Activated CD4-positive, alpha-beta T cell treated with anti-CD3 and anti-CD28 coated beads, Interleukin-2, amount 50 U/mL, for 24 hours (primary cell): Measurements from ENCODE around the gene STARD10.

Experiments used
- DNase-seq, 2 donors: peaks; one replicate each; pipeline ENCODE4 v3.0.0-alpha.2; 2020; ENCODE audit warnings: low read depth in 1 of 2, low spot score in 1 of 2

Gene STARD10

DNA sequence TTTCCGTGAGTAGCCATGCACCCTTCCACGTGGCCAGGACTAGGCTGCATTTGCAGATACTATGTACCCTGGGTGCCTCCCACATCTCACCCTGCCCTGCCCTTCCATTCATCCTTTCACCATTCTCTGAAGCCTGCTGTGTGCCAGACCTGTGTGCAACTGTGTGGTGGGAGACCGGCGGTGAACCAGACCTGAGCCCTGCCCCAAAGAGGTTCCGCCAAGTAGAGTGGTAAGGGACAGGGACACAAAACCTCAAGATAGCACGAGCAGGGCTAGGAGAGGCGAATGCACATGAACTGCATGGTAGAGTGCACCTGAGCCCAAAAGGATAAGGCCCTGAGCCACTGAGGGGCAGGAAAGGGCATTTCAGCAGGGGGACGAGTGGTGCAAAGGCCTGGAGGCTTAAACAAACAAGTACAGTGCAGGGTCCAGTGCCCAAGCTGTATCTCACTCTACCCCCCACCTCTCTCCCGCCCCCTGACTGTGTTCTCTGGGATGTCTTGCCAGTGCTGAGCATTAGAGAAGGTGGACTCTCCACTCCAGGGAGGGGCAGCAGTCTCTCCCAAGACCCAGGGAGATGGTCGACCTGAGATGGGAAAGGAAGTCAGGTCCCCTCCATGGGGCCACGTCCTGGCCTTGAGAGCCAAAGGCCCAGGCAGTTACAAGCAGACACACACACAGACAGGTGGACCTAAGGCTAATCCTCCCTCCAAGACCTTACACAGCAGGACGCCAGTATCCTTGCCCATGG, 27.5 kb downstream of the STARD10 start:
- DNase-seq = no peak

DNA sequence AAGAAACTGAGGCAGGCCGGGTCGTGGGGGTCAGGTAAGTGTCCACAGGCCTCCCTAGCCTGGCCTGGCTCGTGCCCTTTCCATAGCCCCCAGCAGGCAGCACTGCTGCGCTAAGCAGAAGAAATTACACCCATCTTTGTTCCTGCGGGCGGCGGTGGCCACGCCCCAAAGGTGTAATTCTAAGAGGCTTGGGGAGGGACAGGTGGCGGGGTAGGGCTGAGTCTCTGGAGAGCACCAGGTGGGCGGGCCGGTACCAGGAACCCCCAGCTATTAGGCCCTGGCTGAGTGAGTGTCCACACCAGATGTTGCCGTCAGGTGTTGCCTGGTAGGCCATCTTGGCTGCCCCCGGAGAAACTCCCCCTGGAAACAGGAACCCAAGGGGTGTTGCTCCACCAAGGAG, 29.3 kb downstream of the STARD10 start:
- DNase-seq = no peak

- DNase-seq = no peak
Observed at GRCh38 chr11:72763823-72764222, 30.0 kb downstream of the STARD10 start.

DNA sequence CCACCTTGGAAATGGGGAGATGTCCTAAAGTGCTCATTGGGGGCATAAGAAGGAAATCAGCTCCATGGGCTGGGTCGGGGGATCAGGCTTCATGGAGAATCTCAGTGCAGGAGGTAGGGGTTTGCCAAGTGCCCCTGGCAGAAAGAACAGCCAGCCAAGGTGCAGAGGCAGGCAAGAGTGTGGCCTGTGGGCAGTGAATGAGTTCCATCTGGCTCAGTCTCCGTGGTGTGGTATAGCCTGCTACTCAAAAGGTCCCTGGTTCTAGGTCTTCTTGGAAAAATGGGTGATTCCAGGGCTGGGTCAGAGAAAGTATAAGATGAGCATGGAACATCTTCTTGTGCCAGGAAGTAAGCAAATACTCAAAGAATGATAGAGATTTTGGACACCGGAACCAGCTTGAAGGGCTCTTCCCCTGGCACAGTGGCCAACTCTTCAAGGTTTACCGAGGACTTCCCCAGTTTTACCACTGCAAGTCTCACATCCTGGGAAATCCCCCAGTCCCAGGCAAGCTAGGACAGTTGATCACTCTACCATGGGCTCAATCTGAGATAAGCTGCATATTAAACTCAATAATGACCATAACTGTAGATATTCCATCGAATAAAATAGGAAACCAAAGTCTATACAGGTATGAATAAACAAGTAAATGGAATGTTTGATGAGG, 31.1 kb downstream of the STARD10 start:
- DNase-seq = no peak

DNA sequence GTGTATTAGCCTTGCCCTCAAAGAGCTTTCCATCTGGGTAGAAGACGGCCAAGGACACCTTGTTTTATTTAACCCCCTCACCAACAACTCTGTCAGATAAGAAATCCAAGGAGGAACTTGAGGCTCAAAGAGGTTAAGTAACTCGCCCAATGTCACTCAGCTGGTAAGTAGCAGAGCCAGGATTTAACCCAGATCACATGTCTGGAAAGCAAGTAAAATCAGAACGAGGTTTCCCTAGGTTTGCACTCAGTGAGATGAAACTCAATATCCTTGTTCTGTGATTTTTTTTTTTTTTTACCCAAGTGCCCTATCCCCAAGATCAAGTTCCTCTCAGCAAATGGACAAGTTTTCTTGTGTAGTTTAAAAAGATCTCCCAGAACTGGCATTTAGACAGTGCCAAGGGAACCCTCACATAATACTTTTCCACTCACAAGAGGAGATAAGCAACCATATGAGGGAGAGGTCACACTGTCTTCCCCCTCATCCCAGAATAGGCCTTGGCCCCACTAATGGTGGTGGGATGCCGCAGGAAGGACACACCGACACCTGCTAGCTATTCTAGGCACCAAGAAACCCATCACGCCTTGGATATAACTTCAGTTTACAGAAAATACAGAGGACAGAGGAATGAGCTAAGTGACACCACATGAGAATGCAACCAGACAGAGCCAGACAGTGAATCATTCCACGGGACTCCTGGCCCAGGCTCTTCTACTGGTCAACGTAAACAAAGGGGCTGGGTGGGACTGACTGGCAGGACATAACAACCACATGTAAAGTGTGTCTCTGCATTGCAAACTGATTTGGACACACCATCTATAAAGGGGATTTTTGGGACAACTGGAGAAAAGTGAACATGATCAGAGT, 33.1 kb downstream of the STARD10 start:
- no peak for DNase-seq

- DNase-seq = no peak
Observed at GRCh38 chr11:72759468-72759985, 34.3 kb downstream of the STARD10 start.

- DNase-seq = no peak
Observed at GRCh38 chr11:72758690-72759389, 35.0 kb downstream of the STARD10 start.

DNA sequence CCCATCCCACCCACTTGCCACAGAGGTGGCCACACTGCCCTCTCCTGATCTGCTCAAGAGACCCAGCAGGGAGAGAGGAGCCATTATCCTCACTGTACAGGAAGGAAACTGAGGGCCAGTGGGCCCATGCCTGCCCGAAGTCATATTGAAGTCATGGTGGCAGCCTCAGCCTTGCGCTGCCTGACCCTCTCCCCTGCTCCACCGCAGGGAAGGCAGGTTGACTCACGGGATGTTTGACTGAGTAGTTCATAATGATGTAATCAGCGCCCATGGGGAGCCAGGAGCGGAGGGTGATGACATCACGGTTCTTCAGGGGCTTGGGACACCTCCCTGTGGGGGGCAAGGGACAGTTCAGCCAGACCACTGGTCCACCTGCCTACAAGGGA, 35.5 kb downstream of the STARD10 start:
- no peak for DNase-seq

DNA sequence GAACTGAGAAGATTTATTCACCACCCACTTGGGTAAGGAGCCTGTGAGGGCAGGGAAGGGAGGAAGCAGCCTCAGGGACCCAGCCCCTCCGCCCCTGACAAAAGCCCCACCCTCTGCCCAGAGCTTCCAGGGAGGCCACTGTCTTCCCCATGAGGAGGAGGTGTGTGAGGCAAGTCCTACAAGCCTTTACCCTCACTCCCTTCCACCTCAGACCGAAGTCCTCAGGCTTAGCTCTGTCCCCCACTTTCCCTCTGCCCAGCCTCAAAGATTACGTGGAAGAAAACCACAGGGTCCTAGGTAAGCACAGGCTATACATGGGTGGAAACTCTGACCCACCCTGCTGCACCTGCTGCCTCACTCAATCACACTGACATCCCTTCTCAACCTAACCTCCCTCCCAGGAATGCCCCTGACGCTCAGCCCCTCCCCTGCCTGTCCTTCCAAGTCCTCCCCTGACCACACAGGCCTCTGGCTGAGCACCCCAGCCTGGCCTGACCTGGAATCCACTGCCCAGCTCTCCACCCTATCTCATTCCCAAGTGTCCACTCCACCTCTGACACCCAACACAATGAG, 38.0 kb downstream of the STARD10 start:
- no peak for DNase-seq

DNA sequence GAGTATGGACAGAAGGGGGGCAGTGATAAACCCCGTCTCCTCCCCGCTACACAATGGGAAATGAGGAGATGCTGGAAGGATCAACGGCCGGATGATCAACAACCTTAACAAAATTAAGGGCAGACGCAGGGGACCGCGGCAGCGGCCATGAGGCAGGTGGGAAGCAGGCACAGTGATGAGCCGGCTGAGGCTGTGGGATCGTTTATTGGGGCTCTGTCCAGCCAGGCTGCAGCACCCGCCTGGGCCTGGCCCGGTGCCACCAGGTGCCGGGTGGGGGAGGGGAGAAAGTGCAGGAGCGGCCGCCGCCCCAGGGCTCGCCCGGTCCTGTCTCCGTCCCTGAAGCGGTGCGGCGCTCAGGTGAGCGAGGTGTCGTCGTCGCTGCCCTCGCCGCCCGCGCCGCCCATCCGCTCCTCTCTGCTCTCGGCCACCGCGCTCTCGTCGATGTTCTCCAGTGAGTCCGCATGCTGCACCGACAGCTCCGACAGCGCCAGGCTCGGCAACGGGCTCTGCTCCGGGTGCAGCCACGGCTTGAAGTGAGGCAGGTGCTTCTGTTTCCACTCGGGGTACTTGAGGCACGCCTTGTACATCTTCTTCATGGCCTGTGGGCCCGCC, 39.2 kb downstream of the STARD10 start:
- no peak for DNase-seq

- no peak for DNase-seq
Observed at GRCh38 chr11:72754149-72754543, 39.7 kb downstream of the STARD10 start.

DNA sequence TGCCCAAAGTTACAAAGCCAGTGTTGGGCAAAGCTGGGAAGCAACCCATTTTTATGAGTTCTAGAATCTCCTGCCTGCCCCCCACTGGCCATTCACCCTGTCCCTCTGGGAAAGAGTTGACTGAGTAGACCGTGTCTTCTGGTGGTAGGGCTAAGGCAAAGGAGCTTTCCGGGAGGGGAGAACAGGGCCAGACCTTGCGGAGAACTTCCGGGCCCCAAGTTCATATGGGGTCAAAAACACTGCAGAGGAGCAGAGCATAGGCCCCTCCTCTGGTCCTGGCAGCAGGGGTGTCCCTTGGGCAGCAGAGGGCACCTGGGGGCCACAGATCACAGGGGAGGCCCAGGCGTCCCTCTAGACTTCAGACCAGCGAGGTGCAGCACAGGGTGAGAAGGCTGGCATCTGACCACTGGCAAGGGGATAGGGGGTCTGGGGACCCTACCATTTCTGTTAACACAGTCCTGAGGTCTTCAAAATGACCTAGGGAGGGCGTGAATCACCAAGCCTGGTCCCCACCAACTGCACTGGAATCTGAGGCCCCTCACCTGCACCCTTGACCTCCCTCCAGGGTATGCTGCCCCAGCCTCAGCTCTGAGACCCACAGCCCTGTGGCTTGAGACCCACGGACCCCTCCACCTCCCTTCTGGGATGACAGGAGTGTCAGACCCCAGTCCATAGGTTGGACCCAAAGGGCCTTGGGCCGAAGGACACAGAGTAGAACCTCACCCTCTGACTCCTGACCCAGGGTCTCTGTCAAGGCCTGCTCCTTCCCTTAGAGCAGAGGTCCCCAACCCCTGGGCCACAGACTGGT, 40.3 kb downstream of the STARD10 start:
- no peak for DNase-seq

GRCh38 chr11:72752088-72752914, 41.5 kb downstream of the STARD10 start, which contains the start of gene ARAP1:
TSS of gene ARAP1 (minus strand) at chr11:72752408. CDS start at chr11:72727128, 25,280 bp downstream.
- peak; percentile 50 to 56 for DNase-seq

GRCh38 chr11:72751116-72752087, 42.4 kb downstream of the STARD10 start:
- DNase-seq = no peak

DNA sequence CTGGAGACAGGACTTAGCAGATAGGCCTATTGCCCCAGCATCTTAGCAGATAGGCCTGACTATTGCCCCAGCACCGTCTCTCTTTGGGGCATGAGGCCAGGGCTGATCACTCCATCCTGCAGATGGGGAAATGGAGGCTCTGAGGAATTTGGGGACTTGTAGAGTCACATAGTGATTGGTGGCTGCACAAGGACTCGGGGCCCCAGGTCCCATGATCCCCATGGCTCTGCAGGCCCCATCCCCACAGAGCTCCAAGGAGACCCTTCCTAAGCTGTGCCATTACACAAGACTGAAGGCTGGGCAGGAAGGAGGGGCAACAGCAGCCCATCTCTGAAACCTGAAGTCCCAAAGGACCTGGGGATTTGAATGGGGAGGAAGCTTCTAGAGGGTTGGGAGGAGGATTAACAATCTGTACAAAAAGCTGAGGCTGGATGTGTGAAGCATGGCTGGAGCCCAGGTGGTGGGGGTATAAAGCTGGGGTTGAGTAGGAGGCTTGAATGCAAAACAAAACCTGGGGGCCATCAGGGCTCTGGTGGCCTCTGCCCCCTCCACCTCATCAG, 43.2 kb downstream of the STARD10 start:
- DNase-seq = no peak

GRCh38 chr11:72750086-72750485, 43.8 kb downstream of the STARD10 start:
- DNase-seq = no peak

GRCh38 chr11:72747289-72747855, 46.5 kb downstream of the STARD10 start:
- no peak for DNase-seq
